ENCODE data around the gene STARD9. TPM values are rescaled to one million over a fixed set of nuclear protein-coding genes. Genes with fewer than 3 reads are reported as not detected.
"Not testable (repeated sequence)": the region's sequence is repeated elsewhere in the genome, so short reads cannot be mapped to it uniquely, and the experiment has no call there.

Gene STARD9
- total and polyA plus RNA-seq, 2 donors from 2014 or later = 1.1 to 7.2 TPM

DNA sequence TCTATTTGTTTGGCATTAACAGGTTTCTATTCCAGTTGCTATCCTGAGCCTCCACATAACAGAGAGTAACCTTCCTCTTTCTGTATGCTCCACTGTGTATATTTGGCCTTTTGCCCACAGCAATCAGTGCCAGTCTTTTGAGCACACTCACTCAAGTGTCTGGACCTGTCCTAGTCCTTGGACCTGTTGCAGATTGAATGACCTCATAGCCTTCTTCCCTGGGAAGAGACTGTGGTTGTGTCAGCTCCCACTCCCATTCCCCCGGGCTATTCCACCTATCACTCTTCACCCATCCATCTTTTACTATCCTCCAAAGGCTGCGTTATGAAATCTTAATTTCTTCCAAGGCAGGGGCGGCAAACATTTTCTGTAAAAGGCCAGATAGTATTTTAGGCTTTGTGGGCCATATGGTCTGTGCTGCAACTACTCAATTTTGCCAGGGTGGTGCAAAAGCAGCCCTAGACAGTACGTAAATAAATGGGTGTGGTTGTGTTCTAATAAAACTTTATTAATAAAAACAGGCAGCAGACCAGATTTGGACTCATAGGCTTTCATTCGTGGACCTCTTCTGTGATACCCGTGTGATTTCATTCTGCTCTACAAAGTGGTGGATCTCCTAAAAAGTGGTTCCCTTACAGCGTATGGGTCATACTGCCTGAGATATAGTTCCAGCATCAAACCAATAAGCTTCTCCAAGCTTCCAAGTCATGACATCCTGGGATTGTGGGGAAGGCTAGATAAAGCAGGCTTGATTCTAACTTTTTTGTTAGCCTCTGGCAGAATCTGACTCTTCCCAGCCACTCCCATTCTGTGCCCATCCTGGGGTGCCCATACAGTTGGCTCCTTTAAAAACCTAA, 104.1 kb downstream of the STARD9 start:
- intact Hi-C loops (cut with DNase I) = no loop called here
- TF ChIP-seq, protein P1, sequence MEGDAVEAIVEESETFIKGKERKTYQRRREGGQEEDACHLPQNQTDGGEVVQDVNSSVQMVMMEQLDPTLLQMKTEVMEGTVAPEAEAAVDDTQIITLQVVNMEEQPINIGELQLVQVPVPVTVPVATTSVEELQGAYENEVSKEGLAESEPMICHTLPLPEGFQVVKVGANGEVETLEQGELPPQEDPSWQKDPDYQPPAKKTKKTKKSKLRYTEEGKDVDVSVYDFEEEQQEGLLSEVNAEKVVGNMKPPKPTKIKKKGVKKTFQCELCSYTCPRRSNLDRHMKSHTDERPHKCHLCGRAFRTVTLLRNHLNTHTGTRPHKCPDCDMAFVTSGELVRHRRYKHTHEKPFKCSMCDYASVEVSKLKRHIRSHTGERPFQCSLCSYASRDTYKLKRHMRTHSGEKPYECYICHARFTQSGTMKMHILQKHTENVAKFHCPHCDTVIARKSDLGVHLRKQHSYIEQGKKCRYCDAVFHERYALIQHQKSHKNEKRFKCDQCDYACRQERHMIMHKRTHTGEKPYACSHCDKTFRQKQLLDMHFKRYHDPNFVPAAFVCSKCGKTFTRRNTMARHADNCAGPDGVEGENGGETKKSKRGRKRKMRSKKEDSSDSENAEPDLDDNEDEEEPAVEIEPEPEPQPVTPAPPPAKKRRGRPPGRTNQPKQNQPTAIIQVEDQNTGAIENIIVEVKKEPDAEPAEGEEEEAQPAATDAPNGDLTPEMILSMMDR (IDR thresholded peaks at IDR 0.05; ENCODE audit: borderline replicate concordance, extremely low read depth, insufficient read depth) = no peak
- no peak overlapping the region for H3K27ac ChIP-seq (ENCODE audit: low read depth in 2 of 2, low read length in 2 of 2)
- no peaks in the 10 kb centered on the region for H3K4me1 ChIP-seq (ENCODE audit: control insufficient read depth in 2 of 3, insufficient read depth in 2 of 3, low read depth in 1 of 3, low read length in 3 of 3)
- H3K4me3 ChIP-seq (ENCODE audit: low read length in 3 of 3) = no peak overlapping the region
- no peaks in the 10 kb centered on the region for H3K9me3 ChIP-seq (ENCODE audit: control insufficient read depth in 2 of 3, insufficient read depth in 1 of 3, low read length in 3 of 3)
- H3K36me3 ChIP-seq (ENCODE audit: control insufficient read depth in 2 of 3, insufficient read depth in 3 of 3, low read length in 3 of 3) = peaks cover 0 to 6% (median 3%) of the 10 kb centered on the region in 3 donors
- FAIRE-seq = no peak
- H3K27me3 ChIP-seq (ENCODE audit: control insufficient read depth, insufficient read depth, low read length) = no peaks in the 10 kb centered on the region
- H3K9ac ChIP-seq (ENCODE audit: low read length in 3 of 3) = no peak overlapping the region
- DNase-seq = no peak

DNA sequence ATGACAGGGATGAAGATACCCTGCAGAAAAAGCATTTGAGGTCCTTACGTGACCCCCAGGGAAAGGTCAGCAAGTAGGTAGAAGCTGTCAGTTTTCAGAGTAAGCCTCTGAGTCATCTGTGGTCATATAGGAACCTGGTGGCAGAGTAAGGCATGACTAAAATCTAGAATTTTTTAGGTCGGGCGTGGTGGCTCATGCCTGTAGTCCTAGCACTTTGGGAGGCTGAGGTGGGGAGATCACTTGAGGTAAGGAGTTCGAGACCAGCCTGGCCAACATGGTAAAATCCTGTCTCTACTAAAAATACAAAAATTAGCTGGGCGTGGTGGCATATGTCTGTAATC, 104.7 kb downstream of the STARD9 start:
- H3K4me1 ChIP-seq (ENCODE audit: control insufficient read depth in 2 of 3, insufficient read depth in 2 of 3, low read depth in 1 of 3, low read length in 3 of 3); DNase-seq; H3K36me3 ChIP-seq (ENCODE audit: control insufficient read depth in 2 of 3, insufficient read depth in 3 of 3, low read length in 3 of 3); intact Hi-C loops (cut with DNase I); H3K9me3 ChIP-seq (ENCODE audit: control insufficient read depth in 2 of 3, insufficient read depth in 1 of 3, low read length in 3 of 3); H3K9ac ChIP-seq (ENCODE audit: low read length in 3 of 3); H3K27me3 ChIP-seq (ENCODE audit: control insufficient read depth, insufficient read depth, low read length); FAIRE-seq; H3K27ac ChIP-seq (ENCODE audit: low read depth in 2 of 2, low read length in 2 of 2); H3K4me3 ChIP-seq (ENCODE audit: low read length in 3 of 3): not testable (repeated sequence)

DNA sequence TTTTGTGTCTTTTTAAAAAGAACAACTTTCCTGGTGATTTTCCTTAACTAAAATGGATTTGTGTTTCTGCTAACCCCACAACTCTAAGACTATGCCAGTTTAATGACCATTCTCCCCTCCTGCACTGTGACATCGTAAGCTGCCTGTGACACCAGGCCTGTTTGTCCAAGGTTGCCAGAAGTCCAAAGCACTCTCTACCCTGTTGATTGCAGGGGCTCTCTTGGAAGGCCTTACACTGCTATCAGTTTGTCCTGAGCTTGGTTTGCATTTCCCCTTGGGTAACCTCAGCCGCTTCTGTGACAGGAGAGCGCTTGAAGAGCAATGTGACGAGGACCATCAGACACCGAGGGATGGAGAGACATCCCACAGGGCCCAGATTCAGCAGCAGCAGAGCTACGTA, 105.7 kb downstream of the STARD9 start:
- FAIRE-seq (no peak), DNase-seq (no peak)
- intact Hi-C loops (cut with DNase I) = no loop called here
- no peaks in the 10 kb centered on the region for H3K4me1 ChIP-seq (ENCODE audit: control insufficient read depth in 2 of 3, insufficient read depth in 2 of 3, low read depth in 1 of 3, low read length in 3 of 3)
- H3K4me3 ChIP-seq (ENCODE audit: low read length in 3 of 3) = no peak overlapping the region
- H3K27ac ChIP-seq (ENCODE audit: low read depth in 2 of 2, low read length in 2 of 2) = no peak overlapping the region
- TF ChIP-seq, protein P1 (IDR thresholded peaks at IDR 0.05; ENCODE audit: borderline replicate concordance, extremely low read depth, insufficient read depth) = no peak
- no peaks in the 10 kb centered on the region for H3K27me3 ChIP-seq (ENCODE audit: control insufficient read depth, insufficient read depth, low read length)
- H3K9ac ChIP-seq (ENCODE audit: low read length in 3 of 3) = no peak overlapping the region
- H3K36me3 ChIP-seq (ENCODE audit: control insufficient read depth in 2 of 3, insufficient read depth in 3 of 3, low read length in 3 of 3) = peaks cover 0 to under 1% (median 0%) of the 10 kb centered on the region in 3 donors
- no peaks in the 10 kb centered on the region for H3K9me3 ChIP-seq (ENCODE audit: control insufficient read depth in 2 of 3, insufficient read depth in 1 of 3, low read length in 3 of 3)

DNA sequence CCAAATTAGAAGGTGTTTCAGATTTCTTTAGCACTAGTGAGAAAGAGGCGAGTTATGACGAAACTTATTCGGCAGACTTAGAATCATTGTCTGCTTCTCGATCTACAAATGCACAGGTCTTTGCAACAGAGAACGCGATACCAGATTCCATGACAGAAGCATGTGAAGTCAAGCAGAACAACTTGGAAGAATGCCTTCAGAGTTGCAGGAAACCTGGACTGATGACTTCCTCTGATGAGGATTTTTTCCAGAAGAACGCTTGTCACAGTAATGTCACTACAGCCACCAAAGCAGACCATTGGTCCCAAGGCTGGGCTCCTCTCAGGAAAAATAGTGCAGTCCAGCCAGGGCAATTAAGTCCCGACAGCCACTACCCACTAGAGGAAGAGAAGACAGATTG, 110.9 kb downstream of the STARD9 start:
- no peak overlapping the region for H3K9ac ChIP-seq (ENCODE audit: low read length in 3 of 3)
- intact Hi-C loops (cut with DNase I) = no loop called here
- H3K36me3 ChIP-seq (ENCODE audit: control insufficient read depth in 2 of 3, insufficient read depth in 3 of 3, low read length in 3 of 3) = peaks cover 0 to 2% (median 0%) of the 10 kb centered on the region in 3 donors
- H3K27me3 ChIP-seq (ENCODE audit: control insufficient read depth, insufficient read depth, low read length) = no peaks in the 10 kb centered on the region
- FAIRE-seq (no peak), DNase-seq (no peak)
- H3K4me3 ChIP-seq (ENCODE audit: low read length in 3 of 3) = no peak overlapping the region
- TF ChIP-seq, protein P1 (IDR thresholded peaks at IDR 0.05; ENCODE audit: borderline replicate concordance, extremely low read depth, insufficient read depth) = no peak
- H3K4me1 ChIP-seq (ENCODE audit: control insufficient read depth in 2 of 3, insufficient read depth in 2 of 3, low read depth in 1 of 3, low read length in 3 of 3) = no peaks in the 10 kb centered on the region
- H3K9me3 ChIP-seq (ENCODE audit: control insufficient read depth in 2 of 3, insufficient read depth in 1 of 3, low read length in 3 of 3) = no peaks in the 10 kb centered on the region
- H3K27ac ChIP-seq (ENCODE audit: low read depth in 2 of 2, low read length in 2 of 2) = no peak overlapping the region
